Hematopoietic multipotent progenitor cell treated with erythropoietin and hydrocortisone succinate and interleukin-3 and kit ligand, for 8 days (in vitro differentiated cells): ENCODE data around the gene NBAS.
"Not testable (repeated sequence)": the region's sequence is repeated elsewhere in the genome, so short reads cannot be mapped to it uniquely, and the experiment has no call there.

Source experiments
- DNase-seq: peaks from one replicate; pipeline ENCODE4 v3.0.0-alpha.2; 2015

Gene NBAS

GRCh38 chr2:15557887-15558311 lies 3.2 kb downstream of the NBAS start:
- peak; percentile 81 for DNase-seq

DNA sequence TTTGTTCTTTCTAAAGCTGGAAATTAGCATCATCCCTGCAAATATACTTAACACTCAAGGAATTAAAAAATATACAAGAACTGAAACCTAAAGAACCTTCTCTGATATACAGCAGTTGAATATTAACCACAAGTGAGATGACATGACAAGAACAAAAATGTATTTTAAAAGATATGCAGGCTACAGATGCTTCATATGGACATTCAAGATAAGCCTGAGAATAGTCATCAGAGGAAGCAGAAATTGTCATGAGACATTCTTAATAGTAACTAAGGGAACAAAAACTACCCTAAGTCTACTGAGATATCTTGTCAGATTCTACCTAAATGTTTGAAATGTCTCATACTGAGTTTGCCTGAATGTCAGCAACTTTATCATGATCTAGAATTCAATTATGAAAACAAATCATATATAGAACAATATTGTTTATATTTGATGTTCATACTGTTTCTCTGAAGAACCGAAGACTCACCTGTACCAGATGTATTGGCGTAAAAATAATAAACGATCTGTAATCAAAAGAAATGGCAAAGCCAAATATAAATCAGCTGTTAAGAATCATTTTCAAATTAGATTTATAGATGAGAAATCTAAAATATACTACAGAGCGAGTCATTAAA lies 4.7 kb downstream of the NBAS start:
- DNase-seq = peak; percentile 97

- peak; percentile 69 for DNase-seq
These were observed 5.4 kb downstream of the NBAS start for GRCh38 chr2:15555760-15556193.

- DNase-seq = peak; percentile 87
These were observed 6.5 kb downstream of the NBAS start for GRCh38 chr2:15554525-15555218.

DNA sequence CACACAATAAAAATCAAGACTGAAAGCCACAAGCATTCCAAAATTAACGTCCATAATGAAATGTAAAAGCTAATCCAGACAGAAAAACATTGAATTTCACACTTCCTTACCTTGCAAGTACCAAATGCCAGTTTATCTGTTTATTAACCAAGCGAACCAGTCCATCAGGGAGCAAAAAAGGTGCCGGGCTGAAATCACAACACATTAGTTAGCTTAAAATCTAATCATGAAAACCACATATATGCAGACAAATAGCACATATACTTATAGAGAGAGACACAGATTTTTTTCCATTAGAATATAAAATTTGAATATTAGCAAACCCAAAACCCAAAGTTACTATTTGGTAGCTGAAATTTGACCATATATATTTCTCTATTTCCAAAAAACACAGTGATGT lies 7.2 kb downstream of the NBAS start:
- DNase-seq = no peak

DNA sequence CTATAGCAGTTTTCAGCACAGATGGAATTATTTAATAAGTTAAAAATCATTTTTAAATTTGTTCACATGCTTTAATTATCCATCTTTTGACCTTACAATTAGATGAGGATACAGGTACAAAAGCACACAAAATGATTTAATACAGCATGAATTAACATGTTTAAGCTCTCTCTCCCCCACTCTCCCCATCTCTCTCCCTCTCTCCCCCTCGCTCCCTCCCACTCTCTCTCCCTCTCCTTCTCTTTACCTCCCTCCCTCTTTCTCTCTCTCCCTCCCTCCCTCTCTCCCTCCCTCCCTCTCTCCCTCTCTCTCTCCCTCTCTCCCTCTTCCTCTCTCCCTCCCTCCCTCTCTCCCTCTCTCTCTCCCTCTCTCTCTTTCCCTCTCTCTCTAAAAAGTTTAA lies 7.6 kb downstream of the NBAS start:
- peak; percentile 18 for DNase-seq

DNA sequence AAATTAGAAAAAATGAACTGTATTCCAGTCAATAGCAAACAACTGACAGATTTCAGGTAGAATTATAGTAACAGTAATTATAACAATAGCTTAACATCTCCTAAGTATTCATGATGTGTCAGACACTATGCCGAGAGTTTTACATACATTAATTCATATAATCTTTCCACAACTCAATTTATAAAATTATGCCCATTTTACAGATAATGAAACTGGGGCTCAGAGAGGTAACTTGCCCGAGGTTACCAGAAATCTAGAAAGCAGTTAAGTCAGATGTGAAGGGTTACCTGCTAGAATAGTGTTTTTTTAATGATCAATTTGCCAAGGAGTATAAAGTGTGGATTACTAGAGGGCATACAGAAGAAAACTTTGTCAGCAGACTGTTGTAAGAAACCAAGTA lies 12.2 kb downstream of the NBAS start:
- DNase-seq = no peak

DNA sequence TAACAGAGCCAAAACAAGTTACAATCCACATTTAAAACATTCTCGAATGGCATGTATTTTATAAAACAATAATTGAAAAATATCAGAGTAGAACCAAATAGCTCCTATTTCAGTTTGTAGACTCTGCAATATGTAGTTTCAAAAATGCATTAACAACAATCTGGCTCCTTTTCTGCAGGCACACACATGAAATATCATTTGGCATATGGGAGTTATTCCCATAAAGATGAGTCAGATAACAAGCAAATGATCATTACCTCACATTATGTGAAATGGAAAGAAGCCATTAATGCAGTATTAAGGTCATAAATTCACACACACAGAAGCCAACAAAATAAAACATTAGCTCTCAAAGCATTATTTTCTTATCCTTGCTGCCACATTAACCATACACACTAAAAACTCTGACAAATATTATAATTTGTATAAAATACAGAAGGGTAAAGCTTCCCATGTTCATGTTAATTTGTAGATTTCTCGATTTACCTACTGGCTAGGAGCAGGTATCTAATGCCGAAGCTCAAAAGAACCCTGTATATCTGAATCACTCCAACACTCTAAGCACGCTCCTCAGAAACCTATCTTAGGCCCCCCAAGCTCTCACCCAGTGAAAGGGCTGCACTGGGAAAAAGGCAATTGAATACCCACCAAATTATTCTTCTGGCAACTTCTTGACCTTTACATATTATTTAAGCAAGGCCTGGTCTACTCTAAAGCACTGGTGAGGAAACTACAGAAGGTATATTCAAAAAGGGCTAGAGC lies 13.8 kb downstream of the NBAS start:
- no peak for DNase-seq

DNA sequence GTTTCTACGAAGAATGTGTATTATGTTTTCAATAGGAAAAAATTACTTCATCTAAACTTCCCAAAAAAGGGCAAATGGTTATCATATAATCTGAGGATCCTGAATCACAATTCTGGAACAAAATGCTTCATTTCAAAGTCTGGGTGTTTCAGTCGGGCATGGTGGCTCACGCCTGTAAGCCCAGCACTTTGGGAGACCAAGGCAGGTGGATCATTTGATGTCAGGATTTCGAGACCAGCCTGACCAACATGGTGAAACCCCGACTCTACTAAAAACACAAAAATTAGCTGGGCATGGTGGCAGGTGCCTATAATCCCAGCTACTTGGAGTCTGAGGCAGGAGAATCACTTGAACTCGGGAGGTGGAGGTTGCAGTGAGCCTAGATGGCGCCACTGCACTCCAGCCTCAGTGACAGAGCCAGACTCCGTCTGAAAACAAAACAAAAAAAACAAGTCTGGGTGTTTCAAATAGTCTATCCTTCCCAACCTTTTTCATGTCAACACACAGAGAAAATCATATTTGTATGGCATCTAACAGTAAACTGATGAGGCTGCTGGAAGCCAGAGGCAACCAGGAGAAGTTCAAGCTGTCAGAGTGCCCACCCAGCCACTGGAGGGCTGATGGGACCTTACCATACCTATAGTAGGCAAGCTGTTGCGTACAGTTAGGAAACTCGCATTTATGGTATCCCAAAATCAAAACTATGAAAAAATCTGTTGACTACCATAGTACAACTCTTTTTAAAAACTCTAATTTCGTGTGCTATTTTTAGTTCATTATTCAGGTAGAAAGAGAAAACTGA lies 14.6 kb downstream of the NBAS start:
- peak; percentile 36 for DNase-seq

- DNase-seq = no peak
These were observed 16.9 kb downstream of the NBAS start for GRCh38 chr2:15544227-15544626.

- peak; percentile 20 for DNase-seq
These were observed 17.6 kb downstream of the NBAS start for GRCh38 chr2:15543541-15543940.

DNA sequence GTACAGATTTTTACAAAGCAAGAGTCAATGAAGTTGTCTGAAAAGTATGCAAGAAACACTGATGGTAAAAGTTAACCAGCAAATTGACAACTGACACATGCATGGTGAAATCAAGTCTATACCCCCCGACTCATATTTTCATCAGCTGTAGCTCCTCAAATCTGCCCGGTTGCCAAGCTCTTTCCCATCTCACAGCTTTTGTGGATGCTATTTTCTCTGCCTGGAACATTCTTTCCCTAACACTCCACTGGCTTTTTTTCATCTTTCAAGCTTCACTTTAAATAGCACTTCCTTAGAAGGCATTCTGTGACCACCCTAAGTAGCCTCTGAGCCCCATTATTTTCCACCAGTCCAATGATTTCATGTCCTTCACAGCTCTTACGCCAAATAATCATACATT lies 18.1 kb downstream of the NBAS start:
- DNase-seq = no peak

GRCh38 chr2:15542269-15542668 lies 18.9 kb downstream of the NBAS start:
- DNase-seq = not testable (repeated sequence)

- not testable (repeated sequence) for DNase-seq
These were observed 20.6 kb downstream of the NBAS start for GRCh38 chr2:15540523-15540922.

DNA sequence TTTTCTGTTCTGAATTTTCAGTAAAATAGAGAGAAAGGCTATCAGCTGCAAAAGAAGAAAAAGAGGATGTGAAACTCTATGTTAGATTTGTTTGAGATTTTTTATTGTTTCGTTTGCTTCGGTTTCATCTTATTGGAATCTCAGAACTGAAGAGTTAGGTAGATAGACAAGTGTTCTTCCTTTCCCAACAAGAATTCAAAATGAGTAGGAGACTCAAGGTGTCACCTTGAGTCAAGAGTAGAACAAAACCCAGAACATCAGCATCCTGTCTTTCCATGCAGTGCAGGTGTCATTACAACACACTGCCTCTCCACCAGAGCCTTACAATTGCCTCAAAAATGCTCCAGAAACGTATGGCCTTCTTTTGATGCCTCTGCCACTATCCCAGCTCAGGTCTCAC lies 21.1 kb downstream of the NBAS start:
- no peak for DNase-seq

DNA sequence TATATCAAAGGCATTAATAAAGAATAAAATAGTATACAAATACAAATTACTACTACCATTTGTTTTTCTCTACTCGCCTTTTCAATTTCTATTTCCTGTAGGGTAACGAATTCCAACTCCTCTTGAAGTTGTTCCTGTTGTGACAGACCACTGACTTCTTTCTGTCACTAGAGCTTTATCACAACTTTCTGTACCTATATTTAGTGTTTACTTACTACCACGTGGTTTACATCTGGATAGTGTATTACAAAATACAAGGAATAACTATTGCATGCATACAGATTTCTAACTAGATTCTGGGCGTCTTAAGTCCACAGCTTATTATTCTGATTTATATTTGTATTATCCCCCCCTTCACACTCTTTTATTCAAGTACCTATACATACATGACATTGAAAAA lies 22.3 kb downstream of the NBAS start:
- no peak for DNase-seq

- no peak for DNase-seq
These were observed 27.2 kb downstream of the NBAS start for GRCh38 chr2:15533860-15534480.

DNA sequence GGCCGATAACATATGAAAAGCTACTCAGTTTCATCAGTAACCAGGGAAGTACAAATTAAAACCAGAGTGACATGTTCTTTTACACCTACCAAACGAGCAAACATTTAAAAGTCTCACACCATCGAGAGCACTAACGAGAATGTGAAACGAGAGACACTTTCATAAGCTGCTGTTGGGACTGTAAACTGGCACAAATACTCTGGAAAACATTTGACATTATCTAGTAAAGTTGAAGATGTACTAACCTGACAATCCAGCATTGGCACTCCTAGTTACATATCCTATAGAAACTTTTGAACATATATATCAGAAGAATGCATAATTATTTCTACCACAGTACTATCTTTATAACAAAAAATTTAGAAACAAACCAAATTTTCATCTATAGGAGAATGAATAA lies 28.1 kb downstream of the NBAS start:
- DNase-seq = no peak

DNA sequence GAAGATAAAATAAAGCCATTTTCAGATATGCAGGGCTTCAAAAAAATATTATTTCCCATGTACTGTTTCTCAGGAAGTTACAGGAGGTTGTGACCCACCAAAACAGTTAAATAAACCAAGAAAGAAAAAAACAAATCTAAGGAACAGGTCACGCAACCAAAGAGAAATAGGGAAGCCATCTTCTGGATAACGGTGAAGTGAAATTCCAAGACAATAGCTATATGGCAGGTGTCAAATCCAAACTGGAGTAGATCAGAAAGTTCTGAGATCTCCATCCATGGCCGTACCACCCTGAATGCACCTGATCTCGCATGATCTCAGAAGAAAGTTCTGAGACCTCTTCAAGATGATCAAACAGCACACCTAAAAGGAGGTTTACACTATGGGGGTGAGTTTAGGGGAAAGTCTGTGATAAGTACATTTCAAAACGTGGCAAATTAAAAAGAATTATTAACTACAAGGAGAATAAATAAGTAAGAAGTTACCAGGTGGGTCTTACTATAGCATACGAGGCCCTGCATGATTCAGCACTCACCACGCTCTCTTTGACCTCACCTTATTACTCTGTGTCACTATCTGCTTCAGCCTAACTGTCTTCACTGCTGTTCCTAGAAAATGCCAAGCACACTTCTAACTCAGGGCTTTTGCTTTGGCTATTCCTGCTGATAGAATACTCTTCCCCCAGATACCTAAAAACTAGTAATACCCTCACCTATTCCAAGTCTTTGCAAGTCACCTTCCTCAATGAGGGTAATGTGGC lies 29.9 kb downstream of the NBAS start:
- peak; percentile 14 for DNase-seq

DNA sequence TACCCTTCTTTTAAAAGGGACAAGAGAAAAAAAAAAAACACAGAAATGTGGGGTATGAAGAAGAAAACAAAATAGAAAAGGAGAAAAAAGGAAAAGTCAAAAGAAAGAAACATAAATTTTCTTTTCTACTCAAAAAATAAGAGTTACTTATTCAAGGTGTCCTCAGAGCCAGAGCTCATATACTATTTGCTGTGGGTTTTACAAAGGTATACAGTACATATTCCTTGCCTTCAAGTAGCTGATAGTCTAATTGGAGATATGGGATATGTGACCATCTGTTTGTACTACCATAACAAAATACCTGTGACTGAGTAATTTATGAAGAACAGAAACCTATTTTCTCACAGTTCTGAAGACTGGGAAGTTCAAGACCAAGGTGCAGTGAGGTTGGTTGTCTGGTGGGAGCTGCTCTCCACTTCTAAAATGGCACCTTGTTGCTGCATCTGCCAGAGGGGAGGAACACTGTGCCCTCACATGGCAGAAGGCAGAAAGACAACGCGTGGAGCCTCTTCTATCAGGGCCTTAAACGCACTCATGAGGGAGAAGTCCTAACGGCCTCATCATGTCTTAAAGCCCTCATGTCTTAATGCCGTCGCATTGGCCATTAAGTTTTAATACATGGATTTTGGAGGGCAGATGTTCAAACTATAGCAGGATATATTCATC lies 33.9 kb downstream of the NBAS start:
- DNase-seq = peak; percentile 46

GRCh38 chr2:15521641-15522181 lies 39.4 kb downstream of the NBAS start:
- no peak for DNase-seq
